HEK293T (cell line): ENCODE data around the gene COLEC11.

Experiments
- ARNT ChIP-seq: fragments of 450-650 bp; IDR thresholded peaks from 2 replicates; pipeline ENCODE4 v1.6.1; 2017; ENCODE audit warnings: mild to moderate bottlenecking
- BHLHE40 ChIP-seq: fragments of 450-650 bp; IDR thresholded peaks from 2 replicates; pipeline ENCODE4 v1.6.1; 2016; ENCODE audit warnings: mild to moderate bottlenecking, moderate library complexity, borderline replicate concordance
- CTBP1 ChIP-seq: fragments of 450-650 bp; IDR thresholded peaks from 2 replicates; pipeline ENCODE4 v1.6.1; 2016; ENCODE audit warnings: borderline replicate concordance
- FOXA1 ChIP-seq: fragments of 450-650 bp; IDR thresholded peaks from 2 replicates; pipeline ENCODE4 v1.6.1; 2016; ENCODE audit warnings: mild to moderate bottlenecking
- FOXK2 ChIP-seq: fragments of 450-650 bp; IDR thresholded peaks from 2 replicates; pipeline ENCODE4 v1.6.1; 2016; ENCODE audit warnings: mild to moderate bottlenecking
- FOXM1 ChIP-seq: fragments of 450-650 bp; IDR thresholded peaks from 2 replicates; pipeline ENCODE4 v1.6.1; 2017; ENCODE audit warnings: mild to moderate bottlenecking, borderline replicate concordance
- HDGF ChIP-seq: fragments of 450-650 bp; IDR thresholded peaks from 2 replicates; pipeline ENCODE4 v1.6.1; 2017; ENCODE audit warnings: antibody characterized with exemption, borderline replicate concordance
- L3MBTL2 ChIP-seq: fragments of 450-650 bp; conservative IDR thresholded peaks from 2 replicates; pipeline ENCODE4 v1.6.1; 2016; ENCODE audit warnings: mild to moderate bottlenecking
- NFRKB ChIP-seq: fragments of 450-650 bp; IDR thresholded peaks from 2 replicates; pipeline ENCODE4 v1.6.1; 2016; ENCODE audit warnings: mild to moderate bottlenecking, moderate library complexity
- SP1 ChIP-seq: fragments of 450-650 bp; IDR thresholded peaks from 2 replicates; pipeline ENCODE4 v1.6.1; 2017
- SUZ12 ChIP-seq: fragments of 450-650 bp; IDR thresholded peaks from 2 replicates; pipeline ENCODE4 v1.6.1; 2016; ENCODE audit warnings: mild to moderate bottlenecking
- TARDBP ChIP-seq: fragments of 450-650 bp; IDR thresholded peaks from 2 replicates; pipeline ENCODE4 v1.6.1; 2016

DNA sequence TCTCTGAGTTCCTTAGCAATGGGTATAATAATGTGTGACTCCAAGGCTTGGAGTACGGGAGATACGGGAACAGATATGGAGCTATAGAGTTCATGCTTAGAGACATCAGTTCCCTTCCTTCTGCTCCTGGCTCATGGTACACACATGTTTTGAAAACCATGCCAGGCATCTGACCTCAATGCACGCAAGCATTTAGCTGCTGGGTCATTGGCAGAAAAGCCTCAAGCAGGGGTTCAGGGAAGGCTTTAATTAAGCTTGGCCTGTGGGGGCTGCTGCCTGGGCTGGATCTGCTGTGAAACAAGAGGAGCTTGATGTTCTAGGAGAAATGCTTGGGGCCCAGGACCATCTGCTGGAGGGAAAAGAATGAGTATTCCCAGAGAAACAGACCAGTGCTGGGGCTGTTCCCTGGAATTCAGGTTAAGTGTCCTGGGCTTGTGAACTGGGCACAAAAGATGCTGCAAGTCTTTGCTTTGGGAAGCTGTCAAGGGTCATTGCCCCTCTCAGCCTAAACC is 66.3 kb downstream of the COLEC11 start:
- TF ChIP-seq TARDBP, result no peak
- no peak for TF ChIP-seq SUZ12
- no peak for TF ChIP-seq BHLHE40
- no peak for TF ChIP-seq ARNT
- TF ChIP-seq SP1, result no peak
- TF ChIP-seq FOXA1, result no peak
- TF ChIP-seq FOXK2, result no peak
- TF ChIP-seq FOXM1, result no peak
- TF ChIP-seq L3MBTL2, result no peak
- no peak for TF ChIP-seq CTBP1
- TF ChIP-seq NFRKB, result no peak
- no peak for TF ChIP-seq HDGF
